IMR-90 (cell line): ENCODE data around the gene SFTPB. TPM values are rescaled to one million over a fixed set of nuclear protein-coding genes. Genes with fewer than 3 reads are reported as not detected.

Experiments
- ATAC-seq: fragments of 200-7000 bp; cut with Tn5 transposase; 2 replicates; pipeline ENCODE4 v1.9.1; 2020; ENCODE audit warnings: low read depth, mild to moderate bottlenecking, moderate library complexity
- BruUV-seq: library from RNA; stranded (reverse); fragments of 400-500 nt; replicated peaks from 2 replicates; lab custom pipeline; 2021; lab: Mats Ljungman, UMichigan
- CTCF ChIA-PET: fragments of 300-600 bp; formaldehyde crosslinking; extraction: SDS; loops from one replicate; lab custom pipeline; 2021; ENCODE audit warnings: antibody characterized with exemption; lab: Yijun Ruan, JAX
- POLR2A ChIA-PET: fragments of 300-600 bp; sonication (Branson Sonifier 250); formaldehyde crosslinking; loops from one replicate; lab custom pipeline; 2022; ENCODE audit warnings: antibody characterized with exemption; ENCODE audit not compliant: unreplicated experiment; lab: Charles Lee
- DNase-seq: peaks from one replicate; pipeline ENCODE4 v3.0.0; 2013
- H2AFZ ChIP-seq: replicated peaks from 2 replicates; pipeline ENCODE3; 2013; ENCODE audit warnings: low read length, mild to moderate bottlenecking; ENCODE audit not compliant: poor library complexity
- H2AK5ac ChIP-seq: 2 replicates; pipeline ENCODE4 v1.6.1; 2013; ENCODE audit warnings: low read depth, low read length, inconsistent platforms
- H2AK9ac ChIP-seq: replicated peaks from 2 replicates; pipeline ENCODE3; 2013; ENCODE audit warnings: mild to moderate bottlenecking, low read depth, low read length, moderate library complexity; ENCODE audit not compliant: poor library complexity
- H2BK120ac ChIP-seq: 2 replicates; pipeline ENCODE4 v1.6.1; 2013; ENCODE audit warnings: low read depth, low read length, inconsistent platforms
- H2BK15ac ChIP-seq: 3 replicates; pipeline ENCODE4 v1.6.1; 2013; ENCODE audit warnings: low read depth, low read length, inconsistent platforms
- H2BK20ac ChIP-seq: 2 replicates; pipeline ENCODE4 v1.6.1; 2013; ENCODE audit warnings: low read depth, mild to moderate bottlenecking, inconsistent platforms, low read length, moderate library complexity
- H2BK5ac ChIP-seq: 2 replicates; pipeline ENCODE4 v1.6.1; 2013; ENCODE audit warnings: mild to moderate bottlenecking, low read depth, low read length, inconsistent platforms; ENCODE audit not compliant: poor library complexity, severe bottlenecking
- H3K14ac ChIP-seq: replicated peaks from 2 replicates; pipeline ENCODE4 v1.6.1; 2013; ENCODE audit warnings: low read depth, low read length, inconsistent platforms
- H3K18ac ChIP-seq: 2 replicates; pipeline ENCODE4 v1.6.1; 2013; ENCODE audit warnings: low read depth, low read length, control low read depth
- H3K23ac ChIP-seq: 2 replicates; pipeline ENCODE4 v1.6.1; 2013; ENCODE audit warnings: low read depth, low read length, inconsistent platforms
- H3K27ac ChIP-seq: 2 replicates; pipeline ENCODE4 v1.5.1; 2013; ENCODE audit warnings: mild to moderate bottlenecking, control low read depth, low read length; ENCODE audit not compliant: insufficient read depth
- H3K27me3 ChIP-seq: 2 replicates; pipeline ENCODE4 v1.6.1; 2013; ENCODE audit warnings: low read length; ENCODE audit not compliant: control insufficient read depth, insufficient read depth
- H3K36me3 ChIP-seq: 2 replicates; pipeline ENCODE4 v1.6.1; 2013; ENCODE audit warnings: low read length, mixed read lengths; ENCODE audit not compliant: control insufficient read depth, insufficient read depth
- H3K4ac ChIP-seq: 2 replicates; pipeline ENCODE4 v1.6.1; 2013; ENCODE audit warnings: low read depth, low read length, inconsistent platforms
- H3K4me1 ChIP-seq: 2 replicates; pipeline ENCODE4 v1.6.1; 2013; ENCODE audit warnings: low read length, mixed read lengths; ENCODE audit not compliant: control insufficient read depth, insufficient read depth
- H3K4me2 ChIP-seq: 2 replicates; pipeline ENCODE4 v1.6.1; 2013; ENCODE audit warnings: low read depth, mild to moderate bottlenecking, control low read depth, low read length, moderate library complexity
- H3K4me3 ChIP-seq: 2 replicates; pipeline ENCODE4 v1.5.1; 2013; ENCODE audit warnings: low read depth, mild to moderate bottlenecking, control low read depth, low read length, moderate library complexity; ENCODE audit not compliant: insufficient read depth
- H3K56ac ChIP-seq: 2 replicates; pipeline ENCODE4 v1.6.1; 2013; ENCODE audit warnings: low read length, inconsistent platforms; ENCODE audit not compliant: insufficient read depth; ENCODE audit errors: extremely low read depth
- H3K79me1 ChIP-seq, 2 experiments: 2 replicates each; pipeline ENCODE4 v1.6.1; 2013; ENCODE audit warnings: low read length in 2 of 2, inconsistent platforms in 1 of 2, low read depth in 1 of 2
- H3K9ac ChIP-seq: 2 replicates; pipeline ENCODE4 v1.6.1; 2013; ENCODE audit warnings: low read depth, low read length, control low read depth
- H3K9me1 ChIP-seq: 2 replicates; pipeline ENCODE4 v1.6.1; 2013; ENCODE audit warnings: low read length, inconsistent platforms; ENCODE audit not compliant: insufficient read depth
- H3K9me3 ChIP-seq: 2 replicates; pipeline ENCODE4 v1.6.1; 2013; ENCODE audit warnings: low read length; ENCODE audit not compliant: control insufficient read depth, insufficient read depth
- H4K20me1 ChIP-seq: 2 replicates; pipeline ENCODE4 v1.6.1; 2013; ENCODE audit warnings: low read length, inconsistent platforms; ENCODE audit not compliant: insufficient read depth
- H4K5ac ChIP-seq: 2 replicates; pipeline ENCODE4 v1.6.1; 2013; ENCODE audit warnings: mild to moderate bottlenecking, low read depth, low read length, control low read depth
- H4K8ac ChIP-seq, 2 experiments: 2 replicates each; pipeline ENCODE4 v1.6.1; 2013; ENCODE audit warnings: low read depth in 2 of 2, low read length in 2 of 2, control low read depth in 1 of 2, inconsistent platforms in 1 of 2
- H4K91ac ChIP-seq: 2 replicates; pipeline ENCODE4 v1.6.1; 2013; ENCODE audit warnings: low read depth, low read length, inconsistent platforms; ENCODE audit not compliant: insufficient read depth
- CEBPB ChIP-seq: IDR thresholded peaks from 2 replicates; pipeline ENCODE4 v1.6.1; 2012; ENCODE audit warnings: low read depth, low read length, improper control_type of control experiment
- MAFK ChIP-seq: IDR thresholded peaks from 2 replicates; pipeline ENCODE4 v1.6.1; 2012; ENCODE audit warnings: low read depth, low read length, improper control_type of control experiment
- MAZ ChIP-seq: IDR thresholded peaks from 2 replicates; pipeline ENCODE4 v1.6.1; 2012; ENCODE audit warnings: low read depth, mild to moderate bottlenecking, low read length, improper control_type of control experiment, moderate library complexity, borderline replicate concordance
- RAD21 ChIP-seq: IDR thresholded peaks from 2 replicates; pipeline ENCODE4 v1.6.1; 2012; ENCODE audit warnings: low read length, improper control_type of control experiment
- RCOR1 ChIP-seq: IDR thresholded peaks from 2 replicates; pipeline ENCODE4 v1.6.1; 2012; ENCODE audit warnings: mild to moderate bottlenecking, low read length, improper control_type of control experiment; ENCODE audit not compliant: insufficient replicate concordance
- SMC3 ChIP-seq: fragments of 150-350 bp; IDR thresholded peaks from 2 replicates; pipeline ENCODE4 v1.6.1; 2016; ENCODE audit warnings: low read depth, mild to moderate bottlenecking, antibody characterized with exemption, low read length, moderate library complexity
- WGBS, 2 experiments: methylation state at CpG; one replicate each; pipeline versions ENCODE4 v1.1.5 to v1.1.7; 2013; ENCODE audit warnings: missing lambda C conversion rate in 2 of 2; ENCODE audit not compliant: insufficient read length in 1 of 2; ENCODE audit errors: extremely low coverage in 2 of 2; 5-methylcytosine and 5-hydroxymethylcytosine counted together
- dilution Hi-C: fragments of 300-500 bp; cut with HindIII; formaldehyde crosslinking; loops from one replicate; pipeline ENCODE4 v1.14.3; 2018; ENCODE audit warnings: low sequenced_read_pairs; ENCODE audit not compliant: unreplicated experiment
- in situ Hi-C: fragments of 300-500 bp; cut with MboI; formaldehyde crosslinking; loops from 3 replicates; pipeline ENCODE4 v1.14.3; 2019; ENCODE audit warnings: low sequenced_read_pairs, inconsistent platforms, mixed read lengths
- intact Hi-C: fragments of 100-400 bp; cut with micrococcal nuclease; formaldehyde crosslinking; loops from 2 replicates; pipeline ENCODE4 v1.10.0; 2022
- polyA plus RNA-seq, 3 experiments: library from polyadenylated mRNA; depleted of rRNA; stranded (reverse); fragments of >200 nt; gene quantifications; 2 replicates each; pipeline ENCODE4 v1.2.3, GENCODE V29; 2012; ENCODE audit warnings: low replicate concordance in 1 of 3
- total RNA-seq: library from RNA; depleted of rRNA; stranded (reverse); fragments of >200 nt; gene quantifications from 2 replicates; pipeline ENCODE4 v1.2.3, GENCODE V29; 2012
- TF ChIP-seq, protein P1 (sequence below): conservative IDR thresholded peaks from 2 replicates; pipeline ENCODE4 v1.5.1; 2012; ENCODE audit warnings: mild to moderate bottlenecking, low read depth, low read length, improper control_type of control experiment

The SFTPB gene
- total and polyA plus RNA-seq, 2 of the 4 experiments (the other 2 are of a cell fraction) = not detected

DNA sequence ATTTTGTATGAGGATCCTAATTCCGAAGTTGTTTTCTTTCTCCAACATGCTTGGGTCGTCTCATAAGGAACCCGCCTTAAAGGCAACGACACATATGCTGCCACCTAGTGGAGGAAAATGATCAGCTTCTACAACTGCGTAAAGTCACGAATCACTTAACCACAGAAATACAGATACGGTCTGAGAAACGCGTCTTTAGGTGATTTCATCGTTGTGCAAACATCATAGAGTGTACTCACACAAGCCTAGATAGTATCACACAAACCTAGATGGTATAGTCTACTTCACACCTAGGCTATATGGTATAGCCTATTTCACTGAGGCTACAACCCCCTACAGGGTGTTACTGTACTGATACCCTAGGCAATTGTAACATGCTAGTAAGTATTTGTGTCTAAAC lies 39.3 kb upstream of the SFTPB start:
- 0% methylated on average over 3 of the region's 10 CpGs; no CpG with 5 or more reads in 1 of the 2 experiments for WGBS, 2 experiments
- Histone ChIP-seq H4K5ac (no peak overlapping the region), H4K91ac (no peak overlapping the region), H3K18ac (no peak overlapping the region), H2BK15ac (0 out of 3 replicates have a peak overlapping the region, but pooled peaks have one; percentile 0), H3K4me3 (no peak overlapping the region), H3K4me1 (peaks cover 19% of the 10 kb centered on the region), H2AK5ac (no peak overlapping the region), H3K9ac (no peak overlapping the region), H2BK5ac (no peak overlapping the region), H3K9me3 (no peaks in the 10 kb centered on the region), H2BK120ac (peak overlapping the region; percentile 17; the same call in 1 of the 2 replicates), H2AFZ (no peak overlapping the region), H2BK20ac (no peak overlapping the region), H3K4me2 (no peak overlapping the region), H3K23ac (no peak overlapping the region), H3K79me1 (no peaks in the 10 kb centered on the region), H4K8ac (no peak overlapping the region), H3K27me3 (no peaks in the 10 kb centered on the region; the same call in 1 of the 2 replicates), H3K4ac (no peak overlapping the region), H4K20me1 (no peaks in the 10 kb centered on the region), H3K36me3 (no peaks in the 10 kb centered on the region), H3K56ac (no peak overlapping the region), H3K14ac (no peak overlapping the region), H3K9me1 (no peaks in the 10 kb centered on the region), H2AK9ac (no peak overlapping the region), H3K27ac (no peak overlapping the region)
- peak; percentile 82 for ATAC-seq
- CTCF ChIA-PET = interaction anchor here (1.1 to 2.8 kb wide), 6 partner anchors 14 to 103 kb away, joined by 3 to 18 read pairs (median 4); partner anchors contain the start of gene GNLY
- BruUV-seq = no TSS peak
- in situ Hi-C loops (loop anchor here (5.0 kb wide), 1 partner anchor 60 kb away; no protein-coding TSS in a partner anchor), dilution Hi-C loops (no loop called here), intact Hi-C loops (loop anchor here (1.0 to 5.0 kb wide), 4 partner anchors 28 to 285 kb away; no protein-coding TSS in a partner anchor)
- TF ChIP-seq MAFK (no peak), MAZ (no peak), RAD21 (peak; percentile 82), RCOR1 (no peak), CEBPB (peak; percentile 72), SMC3 (peak; percentile 88)
- TF ChIP-seq, protein P1, sequence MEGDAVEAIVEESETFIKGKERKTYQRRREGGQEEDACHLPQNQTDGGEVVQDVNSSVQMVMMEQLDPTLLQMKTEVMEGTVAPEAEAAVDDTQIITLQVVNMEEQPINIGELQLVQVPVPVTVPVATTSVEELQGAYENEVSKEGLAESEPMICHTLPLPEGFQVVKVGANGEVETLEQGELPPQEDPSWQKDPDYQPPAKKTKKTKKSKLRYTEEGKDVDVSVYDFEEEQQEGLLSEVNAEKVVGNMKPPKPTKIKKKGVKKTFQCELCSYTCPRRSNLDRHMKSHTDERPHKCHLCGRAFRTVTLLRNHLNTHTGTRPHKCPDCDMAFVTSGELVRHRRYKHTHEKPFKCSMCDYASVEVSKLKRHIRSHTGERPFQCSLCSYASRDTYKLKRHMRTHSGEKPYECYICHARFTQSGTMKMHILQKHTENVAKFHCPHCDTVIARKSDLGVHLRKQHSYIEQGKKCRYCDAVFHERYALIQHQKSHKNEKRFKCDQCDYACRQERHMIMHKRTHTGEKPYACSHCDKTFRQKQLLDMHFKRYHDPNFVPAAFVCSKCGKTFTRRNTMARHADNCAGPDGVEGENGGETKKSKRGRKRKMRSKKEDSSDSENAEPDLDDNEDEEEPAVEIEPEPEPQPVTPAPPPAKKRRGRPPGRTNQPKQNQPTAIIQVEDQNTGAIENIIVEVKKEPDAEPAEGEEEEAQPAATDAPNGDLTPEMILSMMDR = peak; percentile 92
- POLR2A ChIA-PET = no interaction called here
- peak; percentile 94 for DNase-seq
